T-helper 1 cell (primary cell): Measurements from ENCODE around the gene SCML1.

Experiments used
- DNase-seq, 5 donors: peaks; one replicate each; pipeline ENCODE4 v3.0.0-alpha.2; 2012 to 2020
- total RNA-seq, 4 donors: gene quantifications; one replicate each; lab custom pipeline; 2026; lab: John Stamatoyannopoulos, UW

SCML1 gene, protein sequence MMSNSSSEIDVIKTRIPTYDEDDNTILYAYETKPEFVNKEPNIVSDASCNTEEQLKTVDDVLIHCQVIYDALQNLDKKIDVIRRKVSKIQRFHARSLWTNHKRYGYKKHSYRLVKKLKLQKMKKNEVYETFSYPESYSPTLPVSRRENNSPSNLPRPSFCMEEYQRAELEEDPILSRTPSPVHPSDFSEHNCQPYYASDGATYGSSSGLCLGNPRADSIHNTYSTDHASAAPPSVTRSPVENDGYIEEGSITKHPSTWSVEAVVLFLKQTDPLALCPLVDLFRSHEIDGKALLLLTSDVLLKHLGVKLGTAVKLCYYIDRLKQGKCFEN
- 9.6 to 33.9 (median 27.4) reads per million in 4 donors for total RNA-seq

DNA sequence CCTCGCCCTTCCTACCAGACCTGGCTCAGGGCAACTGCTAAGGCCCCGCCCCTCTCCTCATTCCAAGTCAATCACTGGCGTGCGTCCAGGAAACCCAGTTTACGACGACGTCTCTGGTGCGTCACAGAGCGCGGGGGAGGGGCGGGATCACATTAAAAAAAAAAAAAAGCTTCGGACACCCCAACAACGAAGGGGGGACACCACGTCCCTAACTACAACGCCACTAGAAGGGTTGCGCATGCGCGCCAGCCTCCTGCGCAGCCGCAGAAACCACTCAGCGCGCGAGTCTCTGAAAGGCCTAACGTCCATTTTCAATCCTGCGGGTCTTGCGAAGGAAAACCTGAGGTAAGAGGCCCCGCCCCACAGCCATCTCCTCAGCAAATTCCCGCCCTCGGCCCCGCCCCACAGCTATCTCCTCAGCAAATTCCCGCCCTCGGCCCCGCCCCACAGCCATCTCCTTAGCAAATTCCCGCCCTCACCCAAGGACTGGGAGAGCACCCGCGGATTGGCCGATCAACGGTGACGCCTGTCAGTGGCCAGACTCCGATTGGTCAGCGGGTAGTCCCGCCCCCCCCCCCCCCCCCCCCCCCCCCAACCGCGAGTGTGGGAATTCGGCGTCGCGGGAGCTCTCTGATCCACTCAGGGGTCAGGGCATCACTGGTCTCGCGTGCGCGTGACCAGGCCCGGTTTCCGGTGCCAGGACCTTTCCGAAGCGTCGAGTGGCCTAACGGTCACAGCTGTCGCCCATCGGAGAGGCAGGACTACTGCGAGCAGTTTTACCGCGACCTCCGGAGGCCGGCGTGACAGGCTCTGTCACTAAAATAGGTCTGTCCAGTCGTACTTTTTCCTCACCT, at the start of gene SCML1:
Gene SCML1 (plus strand): TSS at position 638 of the 854 bp plus-strand sequence. CDS start 6,694 bp downstream, outside the sequence.
- peak; percentile 69 to 88 (median 80) for DNase-seq

DNA sequence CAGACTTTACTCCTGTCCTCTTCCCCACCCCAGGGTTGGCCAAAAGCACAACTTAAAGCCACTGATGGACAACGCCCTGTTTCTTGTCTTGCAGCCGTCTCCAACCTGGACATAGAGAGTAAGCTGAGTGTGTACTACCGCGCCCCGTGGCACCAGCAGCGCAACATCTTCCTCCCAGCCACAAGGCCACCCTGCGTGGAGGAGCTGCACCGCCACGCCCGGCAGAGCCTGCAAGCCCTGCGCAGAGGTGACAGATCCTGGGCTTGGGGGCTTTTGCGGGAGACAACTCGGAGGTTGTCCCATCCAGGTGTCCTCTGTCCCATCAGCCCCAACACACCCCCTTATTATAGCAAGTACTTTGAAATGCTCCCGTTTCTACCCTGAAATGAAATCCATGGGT, 49.6 kb upstream of the SCML1 start:
- DNase-seq = no peak

DNA sequence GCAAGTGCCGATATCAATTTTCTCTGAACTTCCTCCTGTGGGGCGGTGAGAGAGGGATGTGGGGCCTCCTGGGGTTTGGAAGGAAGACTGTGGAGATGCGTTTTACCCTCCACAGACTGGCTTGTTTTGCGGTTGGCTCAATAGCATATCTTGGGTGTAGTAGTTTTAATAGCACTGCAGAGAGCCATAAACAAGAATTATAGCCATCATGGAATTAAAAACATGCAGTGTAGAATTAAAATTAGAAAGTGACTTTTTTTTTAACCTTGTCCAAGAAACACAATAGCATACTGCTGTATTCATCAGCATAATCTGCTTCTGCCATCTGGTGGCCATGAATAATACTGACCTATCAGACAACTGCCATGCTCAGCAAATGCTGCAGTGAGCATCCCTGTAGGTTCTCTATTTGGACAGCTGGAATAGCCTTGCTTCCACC, 47.3 kb upstream of the SCML1 start:
- peak in 2 of 5 donors; percentile 28 to 50 for DNase-seq

DNA sequence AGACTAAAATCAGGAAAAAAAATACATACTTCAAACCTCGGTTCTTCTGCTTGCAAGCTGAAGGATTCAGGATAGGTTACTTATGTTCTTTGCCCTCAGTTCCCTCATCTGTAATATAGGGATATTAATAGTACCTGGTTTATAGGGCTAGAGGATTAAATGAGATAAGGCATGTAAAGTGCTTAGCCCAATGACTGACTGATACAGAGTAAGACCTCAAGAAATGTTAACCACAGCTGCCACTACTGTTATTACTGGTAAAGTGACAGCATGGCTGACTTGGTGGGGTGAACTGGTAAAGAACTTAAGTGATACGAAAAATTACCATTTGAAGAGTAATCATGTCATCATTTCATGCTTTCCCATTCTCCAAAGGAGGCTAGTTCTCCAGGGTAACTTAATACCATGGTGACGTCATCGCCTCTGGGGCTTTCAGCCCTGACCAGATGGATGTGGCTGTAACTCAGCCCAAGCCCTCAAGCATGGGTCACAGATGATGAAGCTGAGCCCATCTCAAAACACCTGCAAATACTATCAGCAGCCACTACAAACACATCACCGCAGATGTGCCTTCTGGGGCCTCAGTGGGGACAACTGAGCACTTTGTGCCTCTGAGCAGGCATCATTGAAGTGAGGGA, 44.5 kb upstream of the SCML1 start:
- peak in 1 of 5 donors; percentile 17 for DNase-seq

DNA sequence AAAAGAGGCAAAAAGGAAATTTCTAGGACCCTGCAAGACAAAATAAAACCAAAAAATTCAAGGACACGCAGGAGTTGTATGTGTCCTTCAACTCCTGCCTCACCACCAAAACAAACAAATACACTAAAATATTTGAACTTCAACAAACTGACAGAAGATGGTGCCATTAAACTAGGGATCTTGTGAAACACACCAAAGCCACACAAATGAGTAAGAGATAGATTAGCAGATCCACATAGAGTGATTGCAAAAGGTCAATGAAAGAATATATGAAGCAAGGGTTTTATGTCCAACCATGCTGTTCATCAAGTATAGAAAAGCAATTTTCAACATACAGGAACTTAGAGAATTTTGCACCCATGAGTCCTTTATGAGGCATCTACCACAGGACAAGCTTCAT, 40.1 kb upstream of the SCML1 start:
- DNase-seq = no peak

DNA sequence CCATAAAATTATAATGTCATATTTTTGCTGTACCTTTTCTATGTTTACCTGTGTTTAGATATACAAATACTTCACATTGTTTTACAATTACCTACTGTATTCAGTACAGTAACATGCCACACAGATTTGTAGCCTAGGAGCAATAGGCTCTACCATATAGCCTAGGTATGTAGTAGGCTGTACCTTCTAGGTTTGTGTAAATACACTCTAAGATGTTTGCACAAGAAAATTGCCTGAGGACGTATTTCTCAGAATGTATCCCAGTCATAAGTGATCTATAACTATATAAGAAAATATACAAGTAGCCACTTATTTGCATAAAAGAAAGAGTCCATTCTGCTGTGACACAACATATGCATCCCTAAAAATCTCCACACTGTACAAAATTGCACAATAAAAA, 36.3 kb upstream of the SCML1 start:
- no peak for DNase-seq

DNA sequence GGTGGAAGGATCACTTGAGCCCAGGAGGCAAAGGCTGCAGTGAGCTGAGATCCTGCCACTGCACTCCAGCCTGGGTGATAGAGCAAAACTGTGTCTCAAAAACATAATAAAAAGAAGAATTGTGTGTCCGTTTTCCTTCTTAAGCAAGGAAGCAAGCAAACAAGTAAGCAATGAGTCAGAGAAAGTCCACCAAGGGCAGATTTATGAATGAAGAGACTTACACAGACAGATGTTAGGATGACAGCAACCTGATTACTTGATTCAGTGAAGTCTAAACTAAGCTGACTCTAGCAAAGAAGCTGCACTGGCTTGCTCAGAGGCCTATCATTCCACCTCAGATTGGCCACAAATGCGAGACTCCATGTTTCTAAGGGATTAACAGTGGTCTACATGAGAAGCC, 34.1 kb upstream of the SCML1 start:
- no peak for DNase-seq

DNA sequence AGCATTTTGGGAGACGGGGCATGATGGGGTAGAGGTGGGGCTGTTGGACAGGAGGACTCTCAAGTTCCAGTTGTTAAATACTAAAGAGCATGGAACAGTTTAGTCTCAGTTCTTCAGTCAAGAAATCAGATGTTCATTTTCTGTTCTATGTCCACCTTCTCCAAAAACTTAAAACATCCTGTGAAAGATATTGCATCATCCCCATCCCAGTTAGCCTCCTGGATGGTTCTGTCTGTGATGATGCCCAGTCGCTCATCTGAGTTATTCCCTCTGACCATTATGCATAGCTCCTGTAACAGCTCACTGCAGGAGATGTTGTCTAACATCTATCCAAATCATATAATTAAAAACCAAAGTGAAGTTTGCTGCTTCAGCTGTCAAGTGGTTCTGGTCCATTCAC, 32.1 kb upstream of the SCML1 start:
- no peak for DNase-seq

DNA sequence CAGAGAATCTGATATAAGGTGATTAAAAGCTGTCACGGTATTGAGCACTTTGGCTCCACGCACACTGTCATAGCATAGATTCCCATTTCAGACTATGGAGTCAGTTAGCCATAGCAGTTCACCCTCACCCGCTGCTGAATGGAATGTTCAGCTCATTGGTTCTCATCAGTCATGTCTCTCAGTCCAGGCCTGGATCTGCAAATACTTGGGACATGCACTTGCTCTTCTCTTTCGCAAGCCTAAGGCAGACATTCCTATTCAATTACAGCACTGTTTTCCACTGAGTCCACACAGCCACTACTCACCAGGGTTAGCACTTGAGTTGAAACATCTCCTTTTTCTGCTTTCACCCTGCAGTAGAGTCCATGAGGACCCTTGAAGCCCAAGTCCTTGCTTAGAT, 30.6 kb upstream of the SCML1 start:
- DNase-seq = no peak

DNA sequence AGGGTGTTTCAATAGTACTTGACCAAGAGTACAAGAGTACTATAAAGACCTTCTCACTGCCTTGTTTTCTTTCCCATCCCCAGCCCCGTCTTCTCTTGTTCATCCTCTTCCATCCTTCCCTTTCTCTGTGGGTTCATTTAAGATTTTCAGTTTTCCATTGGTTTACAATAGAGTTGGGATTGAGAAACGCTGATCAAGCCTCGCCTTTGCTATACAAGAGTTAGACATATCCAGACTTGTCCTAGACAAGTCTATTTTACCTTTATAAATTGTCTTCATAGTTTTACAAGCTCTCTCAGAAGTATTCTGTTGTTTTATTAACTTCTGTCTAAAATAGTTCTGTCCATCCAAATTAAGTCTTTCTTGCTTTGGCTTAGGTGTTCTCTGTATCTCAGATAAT, 29.6 kb upstream of the SCML1 start:
- no peak for DNase-seq

DNA sequence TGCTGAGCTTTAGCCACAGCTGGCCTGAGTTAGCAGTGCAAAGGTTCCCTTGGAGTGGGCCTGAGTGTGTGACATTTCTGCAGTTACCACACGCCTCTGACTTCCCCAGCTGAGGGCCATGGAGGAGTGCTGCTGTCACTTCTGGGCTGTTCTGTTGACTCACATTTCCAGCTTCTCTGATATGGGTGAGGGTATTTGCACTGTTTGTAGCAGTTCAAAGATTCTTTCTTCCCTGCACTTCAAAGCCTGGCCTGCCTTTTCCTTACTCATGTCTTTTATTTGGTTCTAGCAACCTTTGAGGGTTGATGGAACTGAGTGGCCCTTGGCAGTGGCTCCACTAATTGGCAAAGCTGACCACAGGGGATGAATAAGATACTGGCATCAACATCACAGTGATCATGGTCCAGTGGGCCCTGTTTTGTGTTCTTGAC, 26.4 kb upstream of the SCML1 start:
- no peak for DNase-seq

DNA sequence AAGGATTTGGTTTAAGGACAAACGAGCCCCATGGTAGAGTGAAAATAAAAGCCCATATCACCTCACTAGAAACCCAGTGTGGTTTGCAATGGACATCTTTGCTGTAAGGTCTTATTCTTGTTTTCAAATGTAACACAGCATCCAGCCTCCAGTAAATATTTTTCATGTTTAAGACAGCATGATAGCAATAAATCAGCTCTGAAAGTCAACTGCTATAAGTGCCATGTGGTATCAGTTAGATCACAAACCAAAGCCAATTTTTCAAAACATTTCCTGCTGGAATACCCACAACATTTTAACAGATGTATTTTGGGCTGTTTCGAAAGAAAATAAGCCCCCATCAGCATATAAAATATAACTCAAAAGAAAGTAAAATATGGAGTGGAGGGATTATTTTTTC, 24.0 kb upstream of the SCML1 start:
- no peak for DNase-seq

DNA sequence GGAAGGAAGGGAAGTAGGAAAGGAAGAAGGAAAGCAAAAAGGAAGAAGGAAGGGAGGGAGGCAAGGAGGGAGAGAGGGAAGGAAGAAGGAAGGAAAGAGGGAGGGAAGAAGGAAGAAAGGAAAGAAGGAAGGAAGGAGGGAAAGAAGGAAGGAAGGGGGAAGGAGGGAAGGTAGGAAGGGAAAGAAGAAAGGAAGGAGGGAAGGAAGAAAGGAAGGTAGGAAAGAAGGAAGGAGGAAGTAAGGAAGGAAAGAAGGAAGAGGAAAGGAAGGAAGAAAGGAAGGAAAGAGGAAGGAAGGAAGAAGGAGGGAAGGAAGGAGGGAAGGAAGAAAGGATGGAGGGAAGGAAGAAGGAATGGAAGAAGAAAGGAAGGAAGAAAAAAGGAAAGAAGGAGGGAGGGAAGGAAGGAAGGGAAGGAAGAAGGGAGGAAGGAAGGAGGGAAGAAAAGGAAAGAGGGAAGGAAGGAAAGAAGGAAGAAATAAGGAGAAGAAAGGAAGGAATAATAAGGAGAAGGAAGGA, 18.6 kb upstream of the SCML1 start:
- no peak for DNase-seq

DNA sequence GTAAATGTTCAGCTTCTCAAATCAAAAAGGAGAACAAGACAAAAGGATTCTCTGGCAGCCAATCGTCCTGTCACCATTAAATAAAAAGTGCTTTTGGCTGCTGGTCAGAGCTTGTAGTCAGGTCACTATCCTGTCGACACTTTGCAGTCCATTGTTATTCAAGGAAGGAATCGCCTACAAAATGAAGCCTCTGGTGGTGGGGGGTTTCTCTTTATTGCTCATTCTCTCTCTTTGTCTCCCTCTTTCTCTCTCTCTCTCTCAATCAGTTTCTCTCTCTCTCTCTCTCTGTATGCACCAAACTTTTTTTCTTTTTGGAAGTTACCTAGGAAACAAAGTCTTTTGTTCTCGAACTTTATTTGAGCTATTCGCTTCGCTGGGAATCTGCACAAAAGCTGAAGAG, 17.6 kb upstream of the SCML1 start:
- DNase-seq = no peak

DNA sequence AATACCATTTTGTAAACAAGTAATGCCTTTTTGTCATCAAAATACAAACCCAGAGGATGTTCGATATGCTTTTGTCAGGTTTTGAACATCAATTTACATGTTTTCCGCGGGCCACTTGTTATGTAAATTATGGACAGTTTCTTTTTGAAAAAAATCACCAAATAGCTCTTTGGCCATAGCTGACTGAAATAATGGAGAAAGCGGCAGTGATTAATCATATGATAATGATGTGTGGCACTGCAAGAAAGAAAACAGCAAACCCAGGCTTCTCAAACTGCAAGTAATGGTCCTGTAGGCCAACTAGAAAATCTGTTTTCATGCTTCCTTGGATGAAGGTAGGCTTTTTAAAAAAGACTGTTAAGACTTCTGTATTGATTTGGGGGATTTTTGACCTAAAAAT, 15.6 kb upstream of the SCML1 start:
- no peak for DNase-seq

DNA sequence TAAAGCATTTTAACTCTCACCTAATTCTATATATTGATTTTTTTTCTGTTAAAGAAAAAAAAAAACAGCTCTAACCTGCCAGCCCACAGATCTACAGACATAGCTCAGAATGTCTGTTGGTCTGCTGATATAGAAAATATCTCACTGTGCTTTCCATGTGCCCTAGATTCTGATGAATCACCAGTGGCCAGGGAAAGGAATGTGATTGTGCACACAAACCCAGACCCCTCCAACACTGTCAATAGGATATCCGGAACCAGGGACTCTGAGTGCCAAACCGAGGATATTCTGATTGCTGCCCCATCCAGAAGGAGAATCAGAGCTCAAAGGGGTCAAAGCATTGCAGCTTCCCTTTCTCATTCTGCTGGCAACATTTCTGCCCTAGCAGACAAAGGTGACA, 12.1 kb upstream of the SCML1 start:
- no peak for DNase-seq

DNA sequence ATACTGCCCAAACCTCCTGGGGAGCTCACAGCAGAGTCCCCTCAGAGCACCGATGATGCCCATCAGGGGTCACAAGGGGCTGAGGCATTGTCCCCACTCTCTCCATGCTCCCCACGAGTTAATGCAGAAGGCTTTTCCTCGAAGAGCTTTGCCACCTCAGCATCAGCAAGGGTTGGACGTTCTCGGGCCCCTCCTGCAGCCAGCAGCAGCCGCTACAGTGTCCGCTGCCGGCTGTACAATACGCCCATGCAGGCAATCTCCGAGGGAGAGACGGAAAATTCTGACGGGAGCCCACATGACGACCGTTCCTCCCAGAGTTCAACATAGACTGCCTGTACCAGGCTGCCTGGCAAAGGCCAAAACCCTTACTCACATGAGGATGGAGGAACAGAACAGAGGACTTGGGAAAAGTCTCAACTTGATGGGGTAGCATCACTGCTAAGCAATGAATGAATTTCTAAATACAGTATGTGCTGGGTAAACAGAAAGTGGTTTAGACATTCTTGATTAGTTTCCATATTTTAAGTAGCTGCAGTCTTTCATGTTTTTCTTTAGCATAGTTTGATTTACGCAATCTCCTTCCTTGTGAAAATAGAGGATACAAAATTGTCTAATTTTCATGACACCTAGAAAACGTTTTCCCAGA, 5.0 kb upstream of the SCML1 start:
- DNase-seq = no peak

DNA sequence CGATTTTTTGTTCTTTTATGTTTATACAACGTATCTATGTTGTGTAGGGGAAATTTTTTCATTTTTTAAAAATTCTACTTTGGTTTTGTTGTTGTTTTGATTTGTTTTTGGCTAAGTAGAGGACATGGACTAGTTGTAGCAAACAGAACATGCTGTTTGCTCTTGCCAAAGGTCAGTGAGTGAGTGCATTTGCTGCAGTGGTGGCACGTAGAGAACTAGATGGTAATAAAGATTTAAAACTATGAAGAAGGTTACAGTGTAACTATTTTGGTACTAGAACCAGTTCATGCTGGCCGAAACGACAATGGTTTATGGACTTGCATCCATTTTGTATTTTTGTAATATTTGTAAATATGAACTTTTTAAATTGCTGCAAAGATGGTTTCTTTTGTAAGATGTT, 1.9 kb upstream of the SCML1 start:
- DNase-seq = no peak

DNA sequence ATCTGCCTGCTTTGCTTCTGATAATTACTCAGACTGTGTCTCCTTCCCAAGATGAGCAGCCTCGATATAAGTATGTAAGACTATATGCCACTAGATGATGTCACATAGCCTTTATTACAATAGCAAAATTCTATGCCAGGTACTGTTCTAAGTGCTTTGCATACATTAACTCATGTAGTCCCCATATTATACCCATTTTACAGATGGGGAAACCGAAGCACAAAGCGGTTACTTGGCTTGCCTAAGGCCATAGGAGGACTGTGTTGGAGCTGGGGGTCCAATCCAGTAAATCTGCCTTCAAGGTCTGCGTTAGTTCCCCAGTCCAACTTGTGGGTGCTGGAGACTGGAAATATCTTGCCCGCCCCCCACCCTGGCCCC, 826 bp upstream of the SCML1 start:
- no peak for DNase-seq

DNA sequence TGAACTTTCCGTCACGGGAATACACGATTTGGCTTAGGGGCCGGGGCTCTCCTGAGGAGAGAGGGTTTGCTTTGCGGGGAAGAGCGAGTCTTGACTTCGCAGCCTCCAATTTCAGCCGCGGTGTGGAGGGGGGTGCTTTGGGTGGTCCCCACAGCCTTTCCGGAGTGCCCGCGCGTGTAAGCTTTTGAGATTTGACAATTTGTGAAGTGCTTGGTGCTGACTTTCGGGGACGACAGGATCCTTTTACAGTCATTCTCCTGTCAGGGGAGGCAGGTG, 355 bp downstream of the SCML1 start:
- DNase-seq = peak in 1 of 5 donors; percentile 13

DNA sequence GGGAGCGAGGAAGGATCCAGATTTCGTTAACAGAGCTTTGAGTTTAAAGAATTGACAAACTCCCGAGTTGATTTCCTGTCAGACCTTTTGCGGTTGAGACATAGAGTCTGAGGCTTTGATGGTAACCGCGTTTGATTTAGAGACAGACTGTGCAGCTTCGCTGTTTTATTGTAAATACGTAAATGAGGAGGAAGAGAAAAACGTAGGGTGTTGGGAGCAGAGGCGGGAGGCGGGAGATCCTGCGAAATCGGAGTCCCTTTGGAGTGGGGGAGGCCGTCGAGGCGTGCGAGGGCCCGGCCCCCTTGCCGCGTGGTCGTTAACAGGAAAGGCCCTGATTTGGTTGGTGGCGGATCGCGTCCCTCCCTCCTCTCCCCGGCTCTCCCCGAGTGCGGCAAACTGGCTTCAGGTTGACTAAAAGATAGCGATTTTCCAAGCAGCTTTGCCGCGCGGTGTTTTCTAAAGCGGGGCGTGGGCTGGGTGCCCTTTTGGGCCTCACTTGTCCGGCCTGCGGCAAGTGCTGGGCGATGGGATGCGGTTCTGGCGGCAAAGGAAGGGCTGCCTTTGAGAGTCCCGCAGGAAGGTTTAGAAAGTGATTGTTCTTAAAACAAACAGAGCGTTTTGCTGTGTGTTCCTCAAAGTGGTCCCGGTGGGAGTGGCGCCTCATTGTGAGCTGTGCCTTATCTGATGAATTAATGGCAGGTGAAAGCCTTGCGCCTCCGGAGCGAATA, 857 bp downstream of the SCML1 start:
- DNase-seq = peak; percentile 9 to 41 (median 39)
